Hematopoietic multipotent progenitor cell treated with erythropoietin and hydrocortisone succinate and interleukin-3 and kit ligand, for 17 days (in vitro differentiated cells): Measurements from ENCODE around the gene IFNL3.
A peak's percentile ranks its signal among the peaks of the same experiment; 100 is the strongest.
"Not testable (repeated sequence)": the region's sequence is repeated elsewhere in the genome, so short reads cannot be mapped to it uniquely, and the experiment has no call there.

ENCODE experiments used
- DNase-seq: peaks from one replicate; pipeline ENCODE4 v3.0.0-alpha.2; 2015; ENCODE audit warnings: low spot score

The IFNL3 gene

GRCh38 chr19:39244410-39245100, at the start of gene IFNL3:
IFNL3 (minus strand) TSS chr19:39245006; CDS start chr19:39244967, 39 bp downstream.
- not testable (repeated sequence) for DNase-seq

GRCh38 chr19:39293394-39293793, 48.6 kb upstream of the IFNL3 start:
- no peak for DNase-seq

- no peak for DNase-seq
These were observed 39.2 kb upstream of the IFNL3 start for GRCh38 chr19:39284032-39284431.

GRCh38 chr19:39282021-39282420, 37.2 kb upstream of the IFNL3 start:
- DNase-seq: no peak

GRCh38 chr19:39277598-39277997, 32.8 kb upstream of the IFNL3 start:
- DNase-seq: no peak

GRCh38 chr19:39276740-39277139, 31.9 kb upstream of the IFNL3 start:
- DNase-seq: no peak

- DNase-seq: no peak
These were observed 30.8 kb upstream of the IFNL3 start for GRCh38 chr19:39275578-39275977.

- DNase-seq: not testable (repeated sequence)
These were observed 29.1 kb upstream of the IFNL3 start for GRCh38 chr19:39273859-39274258.

- no peak for DNase-seq
These were observed 25.4 kb upstream of the IFNL3 start for GRCh38 chr19:39270036-39270871.

GRCh38 chr19:39269369-39269768, 24.6 kb upstream of the IFNL3 start:
- DNase-seq: not testable (repeated sequence)

- DNase-seq: not testable (repeated sequence)
These were observed 23.9 kb upstream of the IFNL3 start for GRCh38 chr19:39268531-39269223.

- DNase-seq: not testable (repeated sequence)
These were observed 23.3 kb upstream of the IFNL3 start, which contains the start of gene IFNL2 for GRCh38 chr19:39268085-39268484. IFNL2 (plus strand) TSS chr19:39268396; CDS start chr19:39268569, 173 bp downstream.

GRCh38 chr19:39265321-39265916, 20.6 kb upstream of the IFNL3 start:
- no peak for DNase-seq

- no peak for DNase-seq
These were observed 19.8 kb upstream of the IFNL3 start for GRCh38 chr19:39264306-39265290.

GRCh38 chr19:39263912-39264305, 19.1 kb upstream of the IFNL3 start:
- DNase-seq: no peak

GRCh38 chr19:39262496-39262895, 17.7 kb upstream of the IFNL3 start:
- DNase-seq: no peak

- no peak for DNase-seq
These were observed 16.9 kb upstream of the IFNL3 start for GRCh38 chr19:39261704-39262103.

- no peak for DNase-seq
These were observed 12.4 kb upstream of the IFNL3 start for GRCh38 chr19:39257227-39257626.

- peak; percentile 23 for DNase-seq
These were observed 9.9 kb upstream of the IFNL3 start for GRCh38 chr19:39254531-39255345.
